Neutrophil (primary cell): ENCODE data around the gene ZBED6.

Source experiments
- H3K27ac ChIP-seq: fragments of 200-600 bp; sonication (generic); 2 replicates; pipeline ENCODE4 v1.5.1; 2016; ENCODE audit warnings: mild to moderate bottlenecking, moderate library complexity
- H3K27me3 ChIP-seq: fragments of 200-600 bp; sonication (generic); 2 replicates; pipeline ENCODE4 v1.6.0; 2016; ENCODE audit warnings: mild to moderate bottlenecking
- H3K36me3 ChIP-seq: fragments of 200-600 bp; sonication (generic); 2 replicates; pipeline ENCODE4 v1.5.1; 2017
- H3K4me1 ChIP-seq, 2 experiments: fragments of 200-600 bp in 1 of 2; sonication (generic) in 1 of 2; 1 replicate in 1 of 2; 2 replicates in 1 of 2; pipeline versions ENCODE4 v1.5.1 to v1.6.1; 2013 to 2016; ENCODE audit warnings: low read depth in 1 of 2, low read length in 1 of 2, mild to moderate bottlenecking in 1 of 2, moderate library complexity in 1 of 2; ENCODE audit not compliant: control insufficient read depth in 1 of 2, insufficient read depth in 1 of 2
- H3K4me3 ChIP-seq, 2 experiments: fragments of 200-600 bp in 1 of 2; sonication (generic) in 1 of 2; 1 replicate in 1 of 2; 2 replicates in 1 of 2; pipeline ENCODE4 v1.5.1; 2013 to 2016; ENCODE audit warnings: low read depth in 1 of 2, low read length in 1 of 2, mild to moderate bottlenecking in 1 of 2, moderate library complexity in 1 of 2
- H3K9me3 ChIP-seq: fragments of 200-600 bp; sonication (generic); 2 replicates; pipeline ENCODE4 v1.5.1; 2016
- CTCF ChIP-seq: fragments of 200-600 bp; sonication (generic); IDR thresholded peaks from 2 replicates; pipeline ENCODE4 v1.5.1; 2016; ENCODE audit warnings: antibody characterized with exemption

ZBED6 gene

GRCh38 chr1:203777596-203777995, 17.8 kb upstream of the ZBED6 start:
- TF ChIP-seq CTCF, result no peak
- H3K27me3 ChIP-seq, result no peaks in the 10 kb centered on the region
- H3K36me3 ChIP-seq, result no peaks in the 10 kb centered on the region
- no peaks in the 10 kb centered on the region for H3K9me3 ChIP-seq
- no peak overlapping the region for H3K27ac ChIP-seq
- H3K4me3 ChIP-seq, result no peak overlapping the region
- no peaks in the 10 kb centered on the region for H3K4me1 ChIP-seq

GRCh38 chr1:203778146-203778545, 17.3 kb upstream of the ZBED6 start:
- H3K27ac ChIP-seq, result no peak overlapping the region
- H3K4me3 ChIP-seq, result no peak overlapping the region
- H3K4me1 ChIP-seq, result no peaks in the 10 kb centered on the region
- no peaks in the 10 kb centered on the region for H3K9me3 ChIP-seq
- H3K36me3 ChIP-seq, result no peaks in the 10 kb centered on the region
- H3K27me3 ChIP-seq, result no peaks in the 10 kb centered on the region
- TF ChIP-seq CTCF, result no peak

GRCh38 chr1:203778789-203779188, 16.6 kb upstream of the ZBED6 start:
- no peaks in the 10 kb centered on the region for H3K4me1 ChIP-seq
- no peak for TF ChIP-seq CTCF
- no peaks in the 10 kb centered on the region for H3K27me3 ChIP-seq
- no peaks in the 10 kb centered on the region for H3K9me3 ChIP-seq
- H3K36me3 ChIP-seq, result no peaks in the 10 kb centered on the region
- no peak overlapping the region for H3K27ac ChIP-seq
- H3K4me3 ChIP-seq, result no peak overlapping the region

- TF ChIP-seq CTCF, result no peak
- Histone ChIP-seq H3K4me3 (no peak overlapping the region), H3K36me3 (no peaks in the 10 kb centered on the region), H3K9me3 (no peaks in the 10 kb centered on the region), H3K27ac (no peak overlapping the region), H3K4me1 (no peaks in the 10 kb centered on the region), H3K27me3 (no peaks in the 10 kb centered on the region)
Observed at GRCh38 chr1:203781962-203782361, 13.5 kb upstream of the ZBED6 start.

GRCh38 chr1:203789966-203790365, 5.5 kb upstream of the ZBED6 start:
- Histone ChIP-seq H3K4me1 (peaks cover 3 to 4% of the 10 kb centered on the region in 2 experiments), H3K4me3 (no peak overlapping the region), H3K27ac (no peak overlapping the region), H3K9me3 (no peaks in the 10 kb centered on the region), H3K36me3 (no peaks in the 10 kb centered on the region), H3K27me3 (no peaks in the 10 kb centered on the region)
- no peak for TF ChIP-seq CTCF

GRCh38 chr1:203791498-203791897, 3.9 kb upstream of the ZBED6 start:
- no peaks in the 10 kb centered on the region for H3K36me3 ChIP-seq
- H3K27me3 ChIP-seq, result no peaks in the 10 kb centered on the region
- no peak overlapping the region for H3K27ac ChIP-seq
- no peak overlapping the region for H3K4me3 ChIP-seq
- peaks cover 10 to 11% of the 10 kb centered on the region in 2 experiments for H3K4me1 ChIP-seq
- H3K9me3 ChIP-seq, result no peaks in the 10 kb centered on the region
- TF ChIP-seq CTCF, result no peak
